Gastrocnemius medialis (tissue), 4 donors: Measurements from ENCODE around the gene MANEAL.

Source experiments
- CTCF ChIP-seq, 5 experiments: fragments of 450-650 bp in 3 of 5; fragments of 200-600 bp in 2 of 5; sonication (generic) in 2 of 5; IDR thresholded peaks in 4 of 5; conservative IDR thresholded peaks in 1 of 5; 1 replicate in 4 of 5; 2 replicates in 1 of 5; pipeline ENCODE4 v1.5.1; 2016 to 2019; ENCODE audit warnings: antibody characterized with exemption in 5 of 5, mild to moderate bottlenecking in 3 of 5, moderate library complexity in 3 of 5
- POLR2A ChIP-seq, 2 donors: fragments of 450-650 bp; IDR thresholded peaks; one replicate each; pipeline ENCODE4 v1.6.1; 2017; ENCODE audit warnings: antibody characterized with exemption in 2 of 2, mild to moderate bottlenecking in 2 of 2, moderate library complexity in 2 of 2

- TF ChIP-seq CTCF (IDR thresholded peaks at IDR 0.05 in 4 of 5, conservative IDR thresholded peaks at IDR 0.05 in 1 of 5) = peak; percentile 54 to 79 (median 72)
- no peak for TF ChIP-seq POLR2A (IDR thresholded peaks at IDR 0.05)
Observed at GRCh38 chr1:37811027-37811655, 17.5 kb downstream of the MANEAL start.
